ENCODE measurements around the gene OR51B2.
"Not testable (repeated sequence)": the region's sequence is repeated elsewhere in the genome, so short reads cannot be mapped to it uniquely, and the experiment has no call there.

The OR51B2 gene

GRCh38 chr11:5310423-5310822 is 13.7 kb downstream of the OR51B2 start:
- no peak for DNase-seq (ENCODE audit: low spot score)

- DNase-seq (ENCODE audit: low spot score), result no peak
Measured at GRCh38 chr11:5307256-5308019, 16.7 kb downstream of the OR51B2 start.

- peak; percentile 44 for DNase-seq (ENCODE audit: low spot score)
Measured at GRCh38 chr11:5304046-5304445, 20.1 kb downstream of the OR51B2 start.

GRCh38 chr11:5303626-5304025 is 20.5 kb downstream of the OR51B2 start:
- peak; percentile 70 for DNase-seq (ENCODE audit: low spot score)

- no peak for DNase-seq (ENCODE audit: low spot score)
Measured at GRCh38 chr11:5301846-5302245, 22.3 kb downstream of the OR51B2 start, which contains the start of gene OR51B4. Gene OR51B4 (minus strand): TSS chr11:5301946. CDS start chr11:5301946, 0 bp downstream.

GRCh38 chr11:5300251-5300650 is 23.8 kb downstream of the OR51B2 start:
- peak; percentile 51 for DNase-seq (ENCODE audit: low spot score)

GRCh38 chr11:5298451-5298850 is 25.6 kb downstream of the OR51B2 start:
- peak; percentile 59 for DNase-seq (ENCODE audit: low spot score)

GRCh38 chr11:5297721-5298323 is 26.3 kb downstream of the OR51B2 start:
- DNase-seq (ENCODE audit: low spot score), result peak; percentile 78

- DNase-seq (ENCODE audit: low spot score), result not testable (repeated sequence)
Measured at GRCh38 chr11:5294342-5294995, 29.6 kb downstream of the OR51B2 start.

GRCh38 chr11:5293028-5293427 is 31.1 kb downstream of the OR51B2 start:
- DNase-seq (ENCODE audit: low spot score), result no peak

GRCh38 chr11:5291207-5291838 is 32.8 kb downstream of the OR51B2 start:
- DNase-seq (ENCODE audit: low spot score), result peak; percentile 93

GRCh38 chr11:5290106-5290505 is 34.0 kb downstream of the OR51B2 start:
- DNase-seq (ENCODE audit: low spot score), result peak; percentile 74

- peak; percentile 81 for DNase-seq (ENCODE audit: low spot score)
Measured at GRCh38 chr11:5289696-5290095, 34.4 kb downstream of the OR51B2 start.

GRCh38 chr11:5288906-5289550 is 35.1 kb downstream of the OR51B2 start:
- DNase-seq (ENCODE audit: low spot score), result peak; percentile 86

- peak; percentile 97 for DNase-seq (ENCODE audit: low spot score)
Measured at GRCh38 chr11:5288108-5288905, 35.8 kb downstream of the OR51B2 start.

GRCh38 chr11:5286901-5287300 is 37.2 kb downstream of the OR51B2 start:
- peak; percentile 70 for DNase-seq (ENCODE audit: low spot score)

GRCh38 chr11:5286351-5286750 is 37.7 kb downstream of the OR51B2 start:
- peak; percentile 75 for DNase-seq (ENCODE audit: low spot score)

- DNase-seq (ENCODE audit: low spot score), result peak; percentile 78
Measured at GRCh38 chr11:5285703-5286340, 38.3 kb downstream of the OR51B2 start.

- DNase-seq (ENCODE audit: low spot score), result peak; percentile 97
Measured at GRCh38 chr11:5284637-5285036, 39.5 kb downstream of the OR51B2 start.

GRCh38 chr11:5283882-5284281 is 40.2 kb downstream of the OR51B2 start:
- DNase-seq (ENCODE audit: low spot score), result no peak

GRCh38 chr11:5283086-5283485 is 41.0 kb downstream of the OR51B2 start:
- peak; percentile 80 for DNase-seq (ENCODE audit: low spot score)

All from hematopoietic multipotent progenitor cell treated with erythropoietin and hydrocortisone succinate and interleukin-3 and kit ligand, for 17 days (in vitro differentiated cells).